ENCODE data around the gene TFF1. TPM values are rescaled to one million over a fixed set of nuclear protein-coding genes. Genes with fewer than 3 reads are reported as not detected.

The TFF1 gene
- total RNA-seq, 1 donor, result not detected

DNA sequence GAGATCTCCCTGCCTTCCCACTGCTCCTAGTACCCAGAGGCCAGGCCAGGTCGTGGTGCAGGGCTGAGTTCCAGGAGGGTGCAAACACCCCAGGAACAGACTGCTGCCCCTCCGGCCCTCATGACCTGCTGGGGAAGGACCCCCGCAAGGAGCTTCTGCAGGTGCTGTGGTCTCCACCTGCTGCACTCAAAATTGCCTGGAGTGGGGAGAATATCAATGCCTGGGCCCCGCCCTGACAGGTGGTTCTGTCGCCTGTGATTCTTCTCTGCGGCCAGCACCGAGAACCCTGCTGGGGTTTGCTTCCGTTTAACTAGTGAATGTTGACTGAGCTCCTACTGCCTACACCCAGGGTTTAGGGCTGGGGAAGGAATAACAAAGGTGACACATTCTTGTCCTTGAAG is 49.0 kb downstream of the TFF1 start:
- TF ChIP-seq, protein P1, sequence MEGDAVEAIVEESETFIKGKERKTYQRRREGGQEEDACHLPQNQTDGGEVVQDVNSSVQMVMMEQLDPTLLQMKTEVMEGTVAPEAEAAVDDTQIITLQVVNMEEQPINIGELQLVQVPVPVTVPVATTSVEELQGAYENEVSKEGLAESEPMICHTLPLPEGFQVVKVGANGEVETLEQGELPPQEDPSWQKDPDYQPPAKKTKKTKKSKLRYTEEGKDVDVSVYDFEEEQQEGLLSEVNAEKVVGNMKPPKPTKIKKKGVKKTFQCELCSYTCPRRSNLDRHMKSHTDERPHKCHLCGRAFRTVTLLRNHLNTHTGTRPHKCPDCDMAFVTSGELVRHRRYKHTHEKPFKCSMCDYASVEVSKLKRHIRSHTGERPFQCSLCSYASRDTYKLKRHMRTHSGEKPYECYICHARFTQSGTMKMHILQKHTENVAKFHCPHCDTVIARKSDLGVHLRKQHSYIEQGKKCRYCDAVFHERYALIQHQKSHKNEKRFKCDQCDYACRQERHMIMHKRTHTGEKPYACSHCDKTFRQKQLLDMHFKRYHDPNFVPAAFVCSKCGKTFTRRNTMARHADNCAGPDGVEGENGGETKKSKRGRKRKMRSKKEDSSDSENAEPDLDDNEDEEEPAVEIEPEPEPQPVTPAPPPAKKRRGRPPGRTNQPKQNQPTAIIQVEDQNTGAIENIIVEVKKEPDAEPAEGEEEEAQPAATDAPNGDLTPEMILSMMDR (IDR thresholded peaks at IDR 0.05; ENCODE audit: insufficient read depth, low read depth, low read length), result no peak
- no peak for DNase-seq (ENCODE audit: low read depth)
- H3K4me3 ChIP-seq (ENCODE audit: low read depth, low read length), result no peak overlapping the region

DNA sequence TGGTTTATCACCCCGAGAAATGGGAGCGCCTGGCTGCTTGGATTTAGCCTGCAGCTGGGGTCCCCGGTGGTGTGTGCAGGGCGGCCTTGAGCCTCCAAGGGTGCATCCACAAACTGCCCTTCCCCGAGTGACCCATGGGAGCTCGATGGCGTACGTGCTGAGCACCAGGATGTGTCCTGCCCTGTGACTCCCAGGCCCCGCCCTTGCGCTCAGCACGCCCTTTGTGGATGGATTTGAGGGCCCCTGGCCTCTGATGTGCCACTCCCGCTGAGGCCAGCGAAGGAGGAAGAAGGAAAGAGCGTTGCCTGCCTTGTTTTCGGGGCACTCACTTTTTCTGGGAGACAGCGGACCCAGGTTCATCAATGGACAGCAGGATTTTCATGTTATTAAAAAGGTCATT is 49.4 kb downstream of the TFF1 start:
- no peak overlapping the region for H3K4me3 ChIP-seq (ENCODE audit: low read depth, low read length)
- TF ChIP-seq, protein P1 (IDR thresholded peaks at IDR 0.05; ENCODE audit: insufficient read depth, low read depth, low read length), result no peak

DNA sequence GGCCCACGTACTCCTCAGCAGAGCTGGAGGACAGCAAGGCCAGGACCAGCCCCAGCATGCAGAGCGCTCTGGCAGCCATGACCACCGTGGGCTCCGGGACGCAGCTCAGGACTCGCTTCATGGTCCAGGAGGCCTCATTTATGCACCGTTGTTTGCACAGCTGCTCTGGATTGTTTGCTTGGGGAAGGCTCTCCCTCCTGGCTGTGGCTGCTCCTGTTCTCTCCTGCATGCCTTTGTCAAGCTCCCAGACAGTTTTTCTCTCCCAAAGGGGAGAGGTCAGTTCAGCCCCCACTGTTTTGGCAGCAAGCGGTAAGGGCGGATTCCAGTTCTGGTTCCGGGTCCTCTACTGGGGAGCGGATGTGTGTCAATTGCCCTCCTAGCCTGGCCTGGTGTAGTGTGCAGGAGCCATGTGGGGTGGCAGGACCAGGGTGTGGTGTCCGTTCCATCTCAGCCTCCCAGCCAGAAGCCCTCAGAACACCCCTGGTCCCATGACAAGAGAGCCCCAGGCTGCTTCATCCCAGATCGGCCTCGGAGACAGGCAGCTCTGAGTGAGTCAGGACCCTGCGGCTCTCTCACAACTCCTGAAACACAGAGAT is 50.9 kb downstream of the TFF1 start, which contains the start of gene TFF3:
Gene TFF3, minus strand, starts transcription at position 114 of the 596 bp plus-strand sequence. Its CDS starts 35 bp downstream, at position 79.
- DNase-seq (ENCODE audit: low read depth), result no peak
- TF ChIP-seq, protein P1 (IDR thresholded peaks at IDR 0.05; ENCODE audit: insufficient read depth, low read depth, low read length), result no peak

More for the DNA sequence above, 49.4 kb downstream of the TFF1 start:
- DNase-seq (ENCODE audit: low read depth), result no peak

DNA sequence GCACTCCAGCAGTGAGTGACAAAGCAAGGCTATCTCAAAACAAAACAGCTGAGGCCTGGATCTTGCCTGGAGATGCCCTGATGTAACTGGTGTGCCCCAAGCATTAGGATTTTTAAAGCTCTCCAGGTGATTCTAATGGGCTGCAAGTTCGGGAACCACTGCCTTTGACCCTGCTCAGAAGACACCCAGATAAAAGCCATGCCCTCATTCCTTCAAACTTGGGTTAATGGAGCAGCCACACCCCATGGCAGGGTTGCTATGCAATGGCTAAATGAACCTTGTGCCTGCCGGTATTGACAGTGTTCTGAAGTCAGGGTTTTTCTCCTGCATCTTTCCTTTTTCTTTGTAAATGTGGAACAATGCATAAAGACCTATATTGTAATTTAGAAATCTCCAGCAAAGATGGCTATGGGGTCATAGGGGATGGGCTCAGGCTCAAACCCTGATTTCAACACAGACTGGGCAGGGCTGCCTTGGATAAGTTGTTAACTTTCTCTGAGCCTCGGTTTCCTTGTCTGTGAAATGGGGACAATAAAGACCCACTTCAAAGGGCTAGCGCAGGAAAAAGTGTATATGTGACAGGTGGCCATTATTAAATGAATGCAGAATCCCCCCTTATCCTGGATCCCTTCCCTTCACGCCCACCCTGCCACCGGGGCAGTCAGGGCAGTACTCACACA is 51.6 kb downstream of the TFF1 start:
- no peak overlapping the region for H3K4me3 ChIP-seq (ENCODE audit: low read depth, low read length)
- DNase-seq (ENCODE audit: low read depth), result no peak
- TF ChIP-seq, protein P1 (IDR thresholded peaks at IDR 0.05; ENCODE audit: insufficient read depth, low read depth, low read length), result no peak

More for the DNA sequence above, 50.9 kb downstream of the TFF1 start, which contains the start of gene TFF3:
- H3K4me3 ChIP-seq (ENCODE audit: low read depth, low read length), result no peak within 1 kb of the TSS

DNA sequence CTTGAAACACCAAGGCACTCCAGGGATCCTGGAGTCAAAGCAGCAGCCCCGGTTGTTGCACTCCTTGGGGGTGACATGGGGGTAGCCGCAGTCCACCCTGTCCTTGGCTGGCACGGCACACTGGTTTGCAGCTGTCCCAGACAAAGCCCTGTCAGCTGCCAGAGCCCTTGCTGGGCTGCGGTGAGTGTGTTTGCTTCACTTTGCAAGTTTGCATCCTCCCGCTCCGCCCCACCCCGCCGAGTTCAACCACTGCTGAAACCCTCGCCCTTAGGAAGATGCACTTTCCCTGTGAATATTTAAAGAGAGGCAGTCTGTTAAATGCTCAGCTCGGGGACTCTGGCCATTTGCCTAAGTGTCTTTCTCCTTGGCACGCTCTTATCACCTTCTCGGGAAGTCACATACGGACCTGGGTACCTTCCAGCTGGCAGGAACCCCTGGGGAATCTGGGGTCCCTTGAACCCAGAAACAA is 52.8 kb downstream of the TFF1 start:
- TF ChIP-seq, protein P1 (IDR thresholded peaks at IDR 0.05; ENCODE audit: insufficient read depth, low read depth, low read length), result no peak
- no peak for DNase-seq (ENCODE audit: low read depth)
- H3K4me3 ChIP-seq (ENCODE audit: low read depth, low read length), result no peak overlapping the region

DNA sequence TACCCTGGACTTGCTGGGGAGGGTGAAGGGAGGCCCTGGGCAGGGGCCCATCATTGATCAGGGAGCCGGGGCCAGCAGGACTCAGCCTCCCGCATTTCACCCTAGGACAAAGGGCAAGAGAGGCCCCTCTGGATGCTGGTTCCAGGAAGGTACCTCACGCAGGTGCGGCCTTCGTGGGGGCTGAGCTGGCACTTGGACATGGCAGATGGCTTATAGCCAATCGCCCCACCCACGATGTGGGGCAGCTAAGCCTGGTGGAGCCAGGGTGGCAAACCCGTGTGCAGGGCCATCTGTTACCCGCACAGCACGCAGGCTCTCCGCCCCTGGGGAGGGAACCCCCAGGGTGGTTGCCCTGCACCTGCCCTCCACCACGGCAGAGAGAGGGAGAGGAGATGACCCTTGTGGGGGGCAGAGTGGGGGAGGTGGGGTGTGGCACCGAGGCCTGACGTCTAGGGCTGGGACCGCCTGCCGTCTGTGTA is 53.7 kb downstream of the TFF1 start:
- no peak overlapping the region for H3K4me3 ChIP-seq (ENCODE audit: low read depth, low read length)
- no peak for DNase-seq (ENCODE audit: low read depth)
- TF ChIP-seq, protein P1 (IDR thresholded peaks at IDR 0.05; ENCODE audit: insufficient read depth, low read depth, low read length), result no peak

Other genes starting within 250 kb of the TFF1 start
- gene ABCG1, start 147.4 kb downstream of the TFF1 start, total RNA-seq, result 0.43 and 0.97 TPM in 2 replicates
- not detected in 2 replicates for gene TFF3, start 51.1 kb downstream of the TFF1 start, total RNA-seq
- not detected in 2 replicates for gene TFF2, start 15.5 kb downstream of the TFF1 start, total RNA-seq
- gene TMPRSS3, start 29.5 kb upstream of the TFF1 start, total RNA-seq, result not detected in 2 replicates
- gene UBASH3A, start 37.4 kb upstream of the TFF1 start, total RNA-seq, result not detected in 2 replicates
- gene RSPH1, start 129.7 kb upstream of the TFF1 start, total RNA-seq, result not detected in 2 replicates
- gene SLC37A1, start 147.3 kb upstream of the TFF1 start, total RNA-seq, result 0.97 and 1.7 TPM in 2 replicates

Measured in fibroblast of villous mesenchyme (primary cell).